H1 (cell line): ENCODE results near the gene EXOC2. TPM values are rescaled to one million over a fixed set of nuclear protein-coding genes. Genes with fewer than 3 reads are reported as not detected.

ENCODE experiments used
- BCL11A ChIP-seq, 2 experiments: IDR thresholded peaks; one replicate each; pipeline ENCODE4 v1.6.1; 2011; ENCODE audit warnings: low read depth in 2 of 2, low read length in 2 of 2, mild to moderate bottlenecking in 2 of 2
- CHD2 ChIP-seq: IDR thresholded peaks from 2 replicates; pipeline ENCODE4 v1.6.1; 2012; ENCODE audit warnings: low read length, improper control_type of control experiment
- GABPA ChIP-seq: IDR thresholded peaks from 2 replicates; pipeline ENCODE4 v1.6.1; 2011; ENCODE audit warnings: mild to moderate bottlenecking, low read length, moderate library complexity, borderline replicate concordance; ENCODE audit not compliant: insufficient read depth
- JUN ChIP-seq: IDR thresholded peaks from 2 replicates; pipeline ENCODE4 v1.6.1; 2011; ENCODE audit warnings: low read depth, mild to moderate bottlenecking, improper control_type of control experiment, low read length
- polyA plus RNA-seq, 7 experiments: library from polyadenylated mRNA; depleted of rRNA in 3 of 7; stranded (reverse) in 5 of 7; unstranded in 2 of 7; fragments of >200 nt in 5 of 7; fragments of 200-250 nt in 2 of 7; gene quantifications; 1 replicate in 5 of 7; 2 replicates in 1 of 7; 4 replicates in 1 of 7; pipeline versions ENCODE4 v1.2.1 to v1.2.3, GENCODE V29; 2011 to 2013; ENCODE audit warnings: missing spikeins in 2 of 7, mixed read lengths in 2 of 7
- total RNA-seq: library from RNA; stranded (reverse); fragmentation: NEBNext Ultra II Directional; extraction: Animal tissue kit (Norgen Biotek cat#: 25700); gene quantifications from 2 replicates; pipeline ENCODE4 v1.2.1, GENCODE V29; 2021

EXOC2 gene
- total and polyA plus RNA-seq, 2 of the 8 experiments (the other 6 are each of a cell fraction or from before 2014, with no cell fraction given): 25.5 to 44.4 TPM

GRCh38 chr6:622462-622861 is 70.5 kb downstream of the EXOC2 start (continued):
- TF ChIP-seq BCL11A (IDR thresholded peaks at IDR 0.05; ENCODE audit: low read depth in 2 of 2, low read length in 2 of 2) (no peak), JUN (no peak), GABPA (no peak), CHD2 (no peak)
- TF ChIP-seq, all 59 proteins: peak for 0
